Stimulated activated CD8-positive, alpha-beta memory T cell treated with anti-CD3 and anti-CD28 coated beads, Interleukin-4, amount 100 ng/mL, for 4 hours (primary cell): Measurements from ENCODE around the gene DSP.

Experiments used
- DNase-seq, 2 donors: peaks; one replicate each; pipeline ENCODE4 v3.0.0-alpha.2; 2020; ENCODE audit warnings: low read depth in 2 of 2, low spot score in 1 of 2

Gene DSP

GRCh38 chr6:7541175-7542064 lies at the start of gene DSP:
DSP (plus strand) TSS chr6:7541671; CDS start chr6:7541916, 245 bp downstream.
- no peak for DNase-seq

- no peak for DNase-seq
Observed at GRCh38 chr6:7493866-7494265, 47.6 kb upstream of the DSP start.

GRCh38 chr6:7494638-7495037 lies 46.8 kb upstream of the DSP start:
- no peak for DNase-seq

GRCh38 chr6:7496266-7496875 lies 45.1 kb upstream of the DSP start:
- DNase-seq, result no peak

GRCh38 chr6:7500752-7501282 lies 40.7 kb upstream of the DSP start:
- no peak for DNase-seq

- no peak for DNase-seq
Observed at GRCh38 chr6:7502743-7503142, 38.7 kb upstream of the DSP start.

- no peak for DNase-seq
Observed at GRCh38 chr6:7504041-7504440, 37.4 kb upstream of the DSP start.

- DNase-seq, result no peak
Observed at GRCh38 chr6:7505189-7505699, 36.2 kb upstream of the DSP start.

- no peak for DNase-seq
Observed at GRCh38 chr6:7507600-7507999, 33.9 kb upstream of the DSP start.

- no peak for DNase-seq
Observed at GRCh38 chr6:7512320-7512719, 29.2 kb upstream of the DSP start.

GRCh38 chr6:7513529-7513928 lies 27.9 kb upstream of the DSP start:
- no peak for DNase-seq

- DNase-seq, result no peak
Observed at GRCh38 chr6:7515363-7515762, 26.1 kb upstream of the DSP start.

GRCh38 chr6:7518877-7519276 lies 22.6 kb upstream of the DSP start:
- no peak for DNase-seq

GRCh38 chr6:7522873-7523272 lies 18.6 kb upstream of the DSP start:
- DNase-seq, result no peak

- no peak for DNase-seq
Observed at GRCh38 chr6:7523922-7524321, 17.5 kb upstream of the DSP start.

GRCh38 chr6:7526755-7527154 lies 14.7 kb upstream of the DSP start:
- no peak for DNase-seq

- DNase-seq, result no peak
Observed at GRCh38 chr6:7528565-7528964, 12.9 kb upstream of the DSP start.

- no peak for DNase-seq
Observed at GRCh38 chr6:7529141-7529540, 12.3 kb upstream of the DSP start.

- no peak for DNase-seq
Observed at GRCh38 chr6:7532232-7532631, 9.2 kb upstream of the DSP start.

GRCh38 chr6:7532821-7533220 lies 8.7 kb upstream of the DSP start:
- no peak for DNase-seq

- DNase-seq, result no peak
Observed at GRCh38 chr6:7534192-7534591, 7.3 kb upstream of the DSP start.

GRCh38 chr6:7535498-7535897 lies 6.0 kb upstream of the DSP start:
- DNase-seq, result no peak
